Islet precursor cell (in vitro differentiated cells): ENCODE measurements around the gene DNMT3B.
"Not testable (repeated sequence)": the region's sequence is repeated elsewhere in the genome, so short reads cannot be mapped to it uniquely, and the experiment has no call there.

Source experiments
- DNase-seq: peaks from one replicate; pipeline ENCODE4 v3.0.0-alpha.2; 2018

The DNMT3B gene

GRCh38 chr20:32792316-32792715 is 30.1 kb downstream of the DNMT3B start:
- DNase-seq, result peak; percentile 94

- no peak for DNase-seq
Measured at GRCh38 chr20:32792731-32793458, 30.7 kb downstream of the DNMT3B start.

- no peak for DNase-seq
Measured at GRCh38 chr20:32796383-32796948, 34.3 kb downstream of the DNMT3B start.

GRCh38 chr20:32796981-32797451 is 34.8 kb downstream of the DNMT3B start:
- peak; percentile 66 for DNase-seq

GRCh38 chr20:32797571-32797970 is 35.4 kb downstream of the DNMT3B start:
- not testable (repeated sequence) for DNase-seq

GRCh38 chr20:32798046-32798981 is 36.1 kb downstream of the DNMT3B start:
- DNase-seq, result no peak

- no peak for DNase-seq
Measured at GRCh38 chr20:32803092-32803491, 40.9 kb downstream of the DNMT3B start.

GRCh38 chr20:32804022-32804715 is 42.0 kb downstream of the DNMT3B start:
- DNase-seq, result no peak

- no peak for DNase-seq
Measured at GRCh38 chr20:32804817-32805216, 42.6 kb downstream of the DNMT3B start.

- no peak for DNase-seq
Measured at GRCh38 chr20:32805721-32806120, 43.5 kb downstream of the DNMT3B start.

GRCh38 chr20:32806356-32806755 is 44.2 kb downstream of the DNMT3B start:
- DNase-seq, result no peak

GRCh38 chr20:32807706-32808105 is 45.5 kb downstream of the DNMT3B start:
- DNase-seq, result no peak

- DNase-seq, result no peak
Measured at GRCh38 chr20:32808438-32808837, 46.3 kb downstream of the DNMT3B start.

- DNase-seq, result no peak
Measured at GRCh38 chr20:32809907-32810306, 47.7 kb downstream of the DNMT3B start.

- no peak for DNase-seq
Measured at GRCh38 chr20:32810941-32811340, 48.8 kb downstream of the DNMT3B start.

GRCh38 chr20:32811886-32812285 is 49.7 kb downstream of the DNMT3B start:
- DNase-seq, result no peak

- peak; percentile 93 for DNase-seq
Measured at GRCh38 chr20:32819992-32820697, 58.0 kb downstream of the DNMT3B start.

GRCh38 chr20:32820698-32821377 is 58.7 kb downstream of the DNMT3B start:
- DNase-seq, result no peak

GRCh38 chr20:32822225-32822624 is 60.0 kb downstream of the DNMT3B start:
- no peak for DNase-seq

GRCh38 chr20:32823078-32823477 is 60.9 kb downstream of the DNMT3B start:
- peak; percentile 76 for DNase-seq

GRCh38 chr20:32823737-32824588 is 61.8 kb downstream of the DNMT3B start:
- no peak for DNase-seq
